ENCODE results near the gene DMXL2. TPM values are rescaled to one million over a fixed set of nuclear protein-coding genes. Genes with fewer than 3 reads are reported as not detected.

Gene DMXL2
- total RNA-seq, 2 experiments from 2014 or later, result 6.1 TPM

DNA sequence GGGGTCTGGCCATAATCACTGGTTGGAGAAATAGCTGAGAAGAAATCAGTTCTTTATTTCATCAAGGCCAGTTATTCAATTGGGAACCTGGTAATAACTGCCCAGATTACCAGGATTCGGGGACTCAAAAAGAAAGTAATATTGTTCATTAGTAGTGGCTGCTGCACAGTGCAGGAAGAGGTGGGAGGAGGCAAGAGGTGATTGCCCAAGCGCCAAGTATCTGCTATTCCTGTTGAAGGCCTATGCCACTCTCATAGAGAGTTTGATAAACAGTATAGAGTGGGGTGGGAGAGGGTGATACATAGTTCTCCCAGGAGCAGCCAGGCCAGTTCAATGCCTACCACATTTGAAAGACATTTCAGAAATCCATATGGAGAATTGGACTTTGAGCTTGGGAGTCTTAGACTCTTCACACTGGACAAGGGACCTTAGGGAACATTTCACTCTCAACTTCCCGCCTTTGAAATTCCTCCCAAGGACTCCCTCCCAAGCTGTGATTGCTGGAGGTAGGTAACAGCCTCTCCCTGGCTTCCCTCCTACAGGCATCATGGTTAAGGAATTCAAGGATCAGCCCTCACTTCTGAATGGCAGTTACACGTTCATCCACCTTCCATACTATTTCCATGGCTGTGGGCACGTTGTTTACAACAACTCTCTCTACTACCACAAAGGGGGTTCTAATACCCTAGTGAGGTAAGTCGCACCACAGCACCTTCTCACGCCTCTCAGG is 221.4 kb downstream of the DMXL2 start:
- H3K9me3 Mint-ChIP-seq, result no peaks in the 10 kb centered on the region
- H3K36me3 Mint-ChIP-seq (ENCODE audit: low read depth), result no peaks in the 10 kb centered on the region
- H3K27ac Mint-ChIP-seq, result no peak overlapping the region
- H3K4me3 Mint-ChIP-seq, result no peak overlapping the region
- no peaks in the 10 kb centered on the region for H3K4me1 Mint-ChIP-seq
- CTCF ChIA-PET, result interaction anchor here (0.6 to 1.3 kb wide), 2 partner anchors 9 kb away, joined by 3 read pairs; no protein-coding TSS in a partner anchor
- H3K27me3 Mint-ChIP-seq, result peaks cover 23% of the 10 kb centered on the region
- POLR2A ChIA-PET, result no interaction called here
- no peak for DNase-seq

DNA sequence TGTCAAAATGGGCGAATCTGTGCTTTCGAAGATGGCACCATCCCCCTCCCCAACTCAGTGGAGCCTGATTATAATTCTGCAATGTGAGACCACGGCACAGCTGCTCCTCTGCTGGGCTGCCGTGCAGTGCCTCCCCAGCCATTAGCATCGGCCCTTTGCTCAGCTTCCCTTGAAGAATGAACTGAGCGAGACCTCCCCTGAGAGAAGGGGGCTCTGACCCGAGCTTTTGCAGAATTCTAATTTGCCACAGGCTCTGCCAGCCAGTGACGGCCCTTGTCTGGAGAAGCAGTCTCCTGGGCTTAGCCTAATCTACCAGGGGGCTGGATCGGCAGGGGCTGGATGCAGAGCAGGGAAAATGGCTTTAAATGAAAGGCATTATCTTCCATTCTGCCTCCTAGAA is 223.9 kb downstream of the DMXL2 start:
- CTCF ChIA-PET, result no interaction called here
- Mint-ChIP-seq H3K4me1 (no peaks in the 10 kb centered on the region), H3K27ac (no peak overlapping the region), H3K27me3 (peaks cover 15% of the 10 kb centered on the region), H3K36me3 (ENCODE audit: low read depth) (no peaks in the 10 kb centered on the region), H3K9me3 (no peaks in the 10 kb centered on the region), H3K4me3 (no peak overlapping the region)
- DNase-seq, result no peak
- POLR2A ChIA-PET, result no interaction called here

Other genes starting within 250 kb of the DMXL2 start
- not detected for gene SCG3, start 58.7 kb upstream of the DMXL2 start, total RNA-seq
- 10 to 100 TPM; 14.8 to 14.9 TPM for gene LYSMD2, start 114.9 kb upstream of the DMXL2 start, total RNA-seq
- gene TMOD2, start 128.8 kb upstream of the DMXL2 start, total RNA-seq, result 1 to 10 TPM; 6.2 to 6.5 TPM
- 10 to 100 TPM; 77.5 to 79.6 TPM for gene TMOD3, start 206.9 kb upstream of the DMXL2 start, total RNA-seq

Data from activated CD4-positive, alpha-beta memory T cell treated with anti-CD3 and anti-CD28 coated beads, Interleukin-2, amount 10 ng/mL, durations not matched to agents 7 days and 5 days (primary cell).